GM12801 (cell line): ENCODE data around the gene CHAC1.

Experiments
- TF ChIP-seq, protein P1 (sequence below): IDR thresholded peaks from one replicate; pipeline ENCODE4 v1.5.1; 2011; ENCODE audit warnings: control low read depth; ENCODE audit not compliant: insufficient read length; ENCODE audit errors: extremely low read depth

Gene CHAC1

DNA sequence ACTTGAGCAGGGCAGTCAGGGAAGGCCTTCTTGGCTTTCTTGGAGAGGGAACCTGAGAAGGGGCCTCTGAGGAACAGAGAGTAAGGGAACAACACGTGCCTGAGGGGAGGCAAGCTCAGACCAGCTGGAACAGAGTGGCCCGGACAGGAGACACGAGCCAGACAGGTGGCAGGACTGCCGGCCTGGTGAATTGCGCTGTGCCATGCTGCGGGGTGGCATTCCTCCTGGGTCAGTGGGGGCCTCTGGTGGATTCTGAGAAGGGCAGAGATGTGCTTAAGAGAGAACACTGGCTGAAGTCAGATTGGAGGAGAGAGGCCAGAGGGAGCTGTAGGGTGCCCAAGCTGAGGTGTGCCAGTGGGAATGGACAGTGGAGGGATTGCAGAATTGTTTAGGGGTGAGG, 4.9 kb downstream of the CHAC1 start:
- TF ChIP-seq, protein P1, sequence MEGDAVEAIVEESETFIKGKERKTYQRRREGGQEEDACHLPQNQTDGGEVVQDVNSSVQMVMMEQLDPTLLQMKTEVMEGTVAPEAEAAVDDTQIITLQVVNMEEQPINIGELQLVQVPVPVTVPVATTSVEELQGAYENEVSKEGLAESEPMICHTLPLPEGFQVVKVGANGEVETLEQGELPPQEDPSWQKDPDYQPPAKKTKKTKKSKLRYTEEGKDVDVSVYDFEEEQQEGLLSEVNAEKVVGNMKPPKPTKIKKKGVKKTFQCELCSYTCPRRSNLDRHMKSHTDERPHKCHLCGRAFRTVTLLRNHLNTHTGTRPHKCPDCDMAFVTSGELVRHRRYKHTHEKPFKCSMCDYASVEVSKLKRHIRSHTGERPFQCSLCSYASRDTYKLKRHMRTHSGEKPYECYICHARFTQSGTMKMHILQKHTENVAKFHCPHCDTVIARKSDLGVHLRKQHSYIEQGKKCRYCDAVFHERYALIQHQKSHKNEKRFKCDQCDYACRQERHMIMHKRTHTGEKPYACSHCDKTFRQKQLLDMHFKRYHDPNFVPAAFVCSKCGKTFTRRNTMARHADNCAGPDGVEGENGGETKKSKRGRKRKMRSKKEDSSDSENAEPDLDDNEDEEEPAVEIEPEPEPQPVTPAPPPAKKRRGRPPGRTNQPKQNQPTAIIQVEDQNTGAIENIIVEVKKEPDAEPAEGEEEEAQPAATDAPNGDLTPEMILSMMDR = no peak

DNA sequence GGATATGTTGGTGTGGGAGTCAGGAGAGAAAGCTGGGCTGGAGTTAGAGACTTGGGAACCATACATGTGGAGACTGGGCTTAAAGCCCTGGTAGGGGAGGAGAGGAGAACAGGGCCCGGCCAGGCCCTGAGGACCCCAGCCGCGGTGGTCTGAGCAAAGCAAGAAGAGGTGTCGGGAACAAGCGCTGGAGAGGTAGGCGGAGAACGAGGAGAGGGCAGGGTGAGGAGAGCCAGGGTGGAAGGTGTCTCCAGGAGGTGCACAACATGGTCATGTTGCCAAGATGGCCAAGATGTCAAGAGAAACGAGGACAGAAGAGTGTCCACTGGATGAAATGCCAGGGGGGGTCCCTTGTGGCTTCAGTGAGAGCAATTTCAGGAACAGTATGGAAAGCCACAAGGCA, 5.5 kb downstream of the CHAC1 start:
- TF ChIP-seq, protein P1 = no peak

DNA sequence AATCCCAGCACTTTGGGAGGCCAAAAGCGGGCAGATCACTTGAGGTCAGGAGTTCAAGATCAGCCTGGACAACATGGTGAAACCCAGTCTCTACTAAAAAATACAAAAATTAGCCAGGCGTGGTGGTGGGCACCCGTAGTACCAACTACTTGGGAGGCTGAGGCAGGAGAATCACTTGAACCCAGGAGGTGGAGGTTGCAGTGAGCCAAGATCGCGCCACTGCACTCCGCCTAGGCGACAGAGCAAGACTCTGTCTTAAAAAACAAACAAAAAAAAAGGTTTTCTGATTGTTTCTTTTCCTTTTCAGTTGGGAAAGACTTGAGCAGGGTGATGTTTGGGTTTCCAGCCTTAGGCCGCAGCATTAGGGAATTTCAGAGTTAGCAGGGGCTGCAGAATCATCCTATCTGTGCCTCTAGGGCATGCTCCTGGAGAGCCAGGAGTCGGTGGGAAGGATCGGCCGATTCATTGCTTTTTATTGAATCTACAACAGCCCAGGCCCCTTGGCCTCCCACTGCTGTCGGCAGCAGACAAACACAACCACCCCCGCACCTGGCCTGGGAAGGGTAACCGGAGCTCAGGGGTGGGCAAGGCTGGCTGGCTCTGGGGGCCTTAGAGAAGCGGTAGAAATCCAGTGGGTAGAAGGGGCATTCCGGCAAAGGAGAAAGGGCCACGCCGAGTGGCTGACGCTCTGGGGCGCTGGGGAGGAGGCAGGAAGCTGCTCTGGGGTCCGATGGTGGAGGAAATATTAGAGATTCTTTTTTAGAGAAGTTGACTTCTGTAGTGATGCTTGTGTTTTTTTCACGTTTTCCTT, 6.3 kb downstream of the CHAC1 start:
- TF ChIP-seq, protein P1 = no peak

- TF ChIP-seq, protein P1 = no peak
Measured at GRCh38 chr15:40960151-40960885, 7.0 kb downstream of the CHAC1 start.

GRCh38 chr15:40960925-40961324, 7.7 kb downstream of the CHAC1 start:
- TF ChIP-seq, protein P1 = no peak

DNA sequence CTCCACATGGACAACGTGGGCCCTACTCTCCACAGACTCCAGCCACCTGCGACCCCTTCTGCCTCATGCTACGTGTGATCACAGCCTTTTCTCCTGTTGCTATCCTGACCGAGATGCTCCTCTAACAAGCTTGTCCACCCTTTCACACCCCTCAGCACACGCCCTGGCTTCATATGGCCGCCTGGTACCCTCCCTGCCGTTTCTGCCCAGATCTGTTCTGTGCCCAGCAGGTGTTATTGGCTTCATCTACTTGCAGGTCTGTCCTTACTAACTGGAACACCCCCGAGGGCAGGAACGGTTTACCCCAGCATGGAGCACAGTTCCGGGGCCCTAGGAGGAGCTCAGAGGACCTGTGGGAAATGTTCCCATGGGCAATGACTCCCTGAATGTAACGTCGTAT, 9.9 kb downstream of the CHAC1 start:
- TF ChIP-seq, protein P1 = no peak

DNA sequence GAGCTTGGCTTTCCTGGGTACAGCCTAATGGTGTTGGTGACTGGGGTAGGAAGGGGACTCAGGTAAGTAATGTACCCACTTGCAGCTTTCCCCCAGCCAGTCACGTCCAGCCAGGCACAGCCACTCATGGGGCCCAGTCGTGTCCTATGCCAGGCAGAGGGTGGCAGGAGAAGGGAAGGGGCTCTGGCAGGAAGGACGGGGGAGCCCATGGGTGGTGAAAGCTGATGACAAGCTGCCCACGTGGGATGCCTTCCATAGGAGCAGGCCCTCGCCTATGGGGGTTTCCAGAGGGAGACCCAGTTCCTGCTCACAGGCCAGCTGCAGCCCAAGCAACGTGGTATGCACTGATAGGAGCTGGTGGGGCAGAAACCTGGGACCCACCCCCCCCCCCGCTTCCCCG, 10.7 kb downstream of the CHAC1 start:
- TF ChIP-seq, protein P1 = no peak
